Liver (tissue), 9 donors: Measurements from ENCODE around the gene BCAS1. TPM values are rescaled to one million over a fixed set of nuclear protein-coding genes. Genes with fewer than 3 reads are reported as not detected.

ENCODE experiments used
- DNase-seq: peaks from one replicate; pipeline ENCODE4 v3.0.0-alpha.2; 2017; ENCODE audit warnings: low spot score
- H3K27ac ChIP-seq, 2 donors: one replicate each; pipeline ENCODE4 v1.7.0; 2013; ENCODE audit warnings: inconsistent platforms in 2 of 2, low read length in 2 of 2, control low read depth in 1 of 2, low read depth in 1 of 2, mild to moderate bottlenecking in 1 of 2
- H3K27me3 ChIP-seq, 4 donors: one replicate each; pipeline versions ENCODE4 v1.6.1 to v1.7.0; 2013; ENCODE audit warnings: low read length in 3 of 4, inconsistent platforms in 1 of 4, mild to moderate bottlenecking in 1 of 4, moderate library complexity in 1 of 4; ENCODE audit not compliant: control insufficient read depth in 4 of 4, insufficient read depth in 4 of 4
- H3K36me3 ChIP-seq, 4 donors: one replicate each; pipeline versions ENCODE4 v1.6.1 to v1.7.0; 2013; ENCODE audit warnings: low read length in 3 of 4, mild to moderate bottlenecking in 3 of 4, low read depth in 1 of 4, moderate library complexity in 1 of 4; ENCODE audit not compliant: control insufficient read depth in 4 of 4, insufficient read depth in 3 of 4
- H3K4me1 ChIP-seq, 4 donors: one replicate each; pipeline versions ENCODE4 v1.6.1 to v1.7.0; 2013; ENCODE audit warnings: low read length in 3 of 4, mild to moderate bottlenecking in 3 of 4, moderate library complexity in 1 of 4; ENCODE audit not compliant: control insufficient read depth in 4 of 4, insufficient read depth in 4 of 4
- H3K4me3 ChIP-seq, 3 donors: one replicate each; pipeline versions ENCODE4 v1.6.1 to v1.7.0; 2013; ENCODE audit warnings: low read length in 3 of 3, control low read depth in 1 of 3, low read depth in 1 of 3, mild to moderate bottlenecking in 1 of 3
- H3K9ac ChIP-seq, 2 donors: one replicate each; pipeline ENCODE4 v1.7.0; 2013; ENCODE audit warnings: low read length in 2 of 2, mild to moderate bottlenecking in 2 of 2, moderate library complexity in 2 of 2, control low read depth in 1 of 2, low read depth in 1 of 2
- H3K9me3 ChIP-seq, 4 donors: one replicate each; pipeline versions ENCODE4 v1.6.1 to v1.7.0; 2013; ENCODE audit warnings: low read length in 3 of 4; ENCODE audit not compliant: control insufficient read depth in 4 of 4
- EGR1 ChIP-seq, 2 donors: IDR thresholded peaks; 2 replicates each; pipeline ENCODE4 v1.6.1; 2016 to 2018; ENCODE audit warnings: antibody characterized with exemption in 2 of 2, low read depth in 2 of 2
- FOXA1 ChIP-seq: IDR thresholded peaks from 2 replicates; pipeline ENCODE4 v1.6.1; 2016; ENCODE audit warnings: antibody characterized with exemption
- FOXA2 ChIP-seq: IDR thresholded peaks from 2 replicates; pipeline ENCODE4 v1.6.1; 2016; ENCODE audit warnings: antibody characterized with exemption
- HNF4A ChIP-seq, 2 donors: conservative IDR thresholded peaks; 2 replicates each; pipeline ENCODE4 v1.6.1; 2016; ENCODE audit warnings: antibody characterized with exemption in 2 of 2, mild to moderate bottlenecking in 2 of 2
- HNF4G ChIP-seq: IDR thresholded peaks from 2 replicates; pipeline ENCODE4 v1.6.1; 2016; ENCODE audit warnings: antibody characterized with exemption
- JUND ChIP-seq, 2 donors: IDR thresholded peaks; 2 replicates each; pipeline ENCODE4 v1.6.1; 2016; ENCODE audit warnings: antibody characterized with exemption in 2 of 2
- NR2F2 ChIP-seq: IDR thresholded peaks from 2 replicates; pipeline ENCODE4 v1.6.1; 2016; ENCODE audit warnings: antibody characterized with exemption
- RAD21 ChIP-seq, 2 donors: IDR thresholded peaks; 2 replicates each; pipeline ENCODE4 v1.6.1; 2016; ENCODE audit warnings: antibody characterized with exemption in 2 of 2, mild to moderate bottlenecking in 2 of 2
- RXRA ChIP-seq, 2 donors: IDR thresholded peaks; 2 replicates each; pipeline ENCODE4 v1.6.1; 2017 to 2018; ENCODE audit warnings: antibody characterized with exemption in 2 of 2, mild to moderate bottlenecking in 1 of 2
- SP1 ChIP-seq: IDR thresholded peaks from 2 replicates; pipeline ENCODE4 v1.6.1; 2018; ENCODE audit warnings: antibody characterized with exemption, mild to moderate bottlenecking
- TAF1 ChIP-seq: conservative IDR thresholded peaks from 2 replicates; pipeline ENCODE4 v1.6.1; 2016; ENCODE audit warnings: antibody characterized with exemption, mild to moderate bottlenecking
- YY1 ChIP-seq: IDR thresholded peaks from 2 replicates; pipeline ENCODE4 v1.6.1; 2016; ENCODE audit warnings: antibody characterized with exemption, mild to moderate bottlenecking
- WGBS: extraction: QIAGEN DNeasy Blood & Tissue Kit; methylation state at CpG from one replicate; pipeline ENCODE4 v1.1.7; 2013; 5-methylcytosine and 5-hydroxymethylcytosine counted together
- polyA plus RNA-seq, 2 donors: library from polyadenylated mRNA; stranded (reverse) in 1 of 2; unstranded in 1 of 2; fragments of 200-250 nt in 1 of 2; fragments of >200 nt in 1 of 2; fragmentation: Nextera tagmentation in 1 of 2; extraction: Ambion mirVana in 1 of 2; gene quantifications; one replicate each; pipeline versions ENCODE4 v1.2.1 to v1.2.3, GENCODE V29; 2013 to 2015
- total RNA-seq, 2 donors: library from RNA; depleted of rRNA; stranded (reverse); fragments of >200 nt; gene quantifications; one replicate each; pipeline ENCODE4 v1.2.3, GENCODE V29; 2014
- TF ChIP-seq, protein P1 (sequence below): IDR thresholded peaks from 2 replicates; pipeline ENCODE4 v1.6.1; 2016; ENCODE audit warnings: antibody characterized with exemption
- TF ChIP-seq, protein P2 (sequence below): IDR thresholded peaks from 2 replicates; pipeline ENCODE4 v1.6.1; 2016; ENCODE audit warnings: antibody characterized with exemption, mild to moderate bottlenecking
- TF ChIP-seq, protein P3 (sequence below): fragments of 150-350 bp; IDR thresholded peaks from 2 replicates; pipeline ENCODE4 v1.5.1; 2017; ENCODE audit warnings: improper control_type of control experiment, low read depth, low read length; ENCODE audit not compliant: missing input control
- TF ChIP-seq, protein P4 (sequence below): IDR thresholded peaks from 2 replicates; pipeline ENCODE4 v1.6.1; 2016; ENCODE audit warnings: antibody characterized with exemption
- donor health status: healthy.
- donor health status: healthy.
- donor health status: healthy.
- donor health status: healthy.
- donor health status: healthy.

Gene BCAS1
- total and polyA plus RNA-seq, 4 donors, result under 0.01 to 0.93 (median 0.04) TPM

DNA sequence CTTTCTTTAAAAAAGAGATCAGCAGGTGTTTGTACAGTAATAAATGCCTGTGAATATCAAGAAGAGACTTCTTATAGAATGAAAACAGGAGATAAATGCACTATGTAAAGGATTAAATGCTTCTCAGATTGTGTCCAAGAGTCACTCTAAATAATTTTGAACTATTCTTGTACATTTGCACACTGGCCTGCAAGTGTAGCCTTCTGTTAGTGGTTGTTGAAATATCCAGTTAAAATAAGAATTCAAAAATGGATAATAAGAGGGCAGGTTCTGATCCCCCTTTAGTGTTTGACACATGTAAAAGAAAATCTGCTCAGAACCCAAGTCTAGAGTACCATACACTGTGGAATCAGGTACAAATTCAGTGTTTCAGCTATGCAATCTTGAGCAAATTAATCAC lies 91.9 kb downstream of the BCAS1 start:
- no peak for TF ChIP-seq SP1
- no peak for DNase-seq
- Histone ChIP-seq H3K9ac (no peak overlapping the region), H3K4me1 (no peaks in the 10 kb centered on the region), H3K4me3 (no peak overlapping the region), H3K36me3 (no peaks in the 10 kb centered on the region), H3K27ac (no peak overlapping the region), H3K27me3 (no peaks in the 10 kb centered on the region), H3K9me3 (no peaks in the 10 kb centered on the region)

DNA sequence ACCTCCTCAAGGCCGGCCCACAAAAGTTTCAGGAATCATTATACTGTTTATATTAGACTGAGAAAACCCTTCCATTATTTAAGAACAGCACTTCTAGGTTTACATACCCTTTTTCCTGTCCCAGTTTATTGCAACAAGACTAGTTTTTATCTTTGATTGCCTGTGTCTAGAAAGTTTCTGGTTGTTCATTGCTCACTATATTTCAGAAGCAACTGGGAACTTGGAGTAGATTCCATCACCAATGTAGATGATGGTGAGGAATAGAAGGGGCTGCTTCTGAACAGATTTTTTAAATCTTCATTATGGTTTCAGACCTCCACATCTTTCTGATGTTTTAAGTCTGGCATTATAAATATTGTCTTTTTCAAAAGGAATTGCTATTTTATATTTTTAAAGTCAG lies 93.0 kb downstream of the BCAS1 start:
- DNase-seq, result no peak
- Histone ChIP-seq H3K27me3 (no peaks in the 10 kb centered on the region), H3K4me1 (no peaks in the 10 kb centered on the region), H3K9ac (no peak overlapping the region), H3K9me3 (no peaks in the 10 kb centered on the region), H3K4me3 (no peak overlapping the region), H3K36me3 (no peaks in the 10 kb centered on the region), H3K27ac (no peak overlapping the region)
- TF ChIP-seq EGR1 (IDR thresholded peaks at IDR 0.05; ENCODE audit: low read depth in 2 of 2), result no peak
- TF ChIP-seq FOXA2, result no peak
- TF ChIP-seq, protein P1, sequence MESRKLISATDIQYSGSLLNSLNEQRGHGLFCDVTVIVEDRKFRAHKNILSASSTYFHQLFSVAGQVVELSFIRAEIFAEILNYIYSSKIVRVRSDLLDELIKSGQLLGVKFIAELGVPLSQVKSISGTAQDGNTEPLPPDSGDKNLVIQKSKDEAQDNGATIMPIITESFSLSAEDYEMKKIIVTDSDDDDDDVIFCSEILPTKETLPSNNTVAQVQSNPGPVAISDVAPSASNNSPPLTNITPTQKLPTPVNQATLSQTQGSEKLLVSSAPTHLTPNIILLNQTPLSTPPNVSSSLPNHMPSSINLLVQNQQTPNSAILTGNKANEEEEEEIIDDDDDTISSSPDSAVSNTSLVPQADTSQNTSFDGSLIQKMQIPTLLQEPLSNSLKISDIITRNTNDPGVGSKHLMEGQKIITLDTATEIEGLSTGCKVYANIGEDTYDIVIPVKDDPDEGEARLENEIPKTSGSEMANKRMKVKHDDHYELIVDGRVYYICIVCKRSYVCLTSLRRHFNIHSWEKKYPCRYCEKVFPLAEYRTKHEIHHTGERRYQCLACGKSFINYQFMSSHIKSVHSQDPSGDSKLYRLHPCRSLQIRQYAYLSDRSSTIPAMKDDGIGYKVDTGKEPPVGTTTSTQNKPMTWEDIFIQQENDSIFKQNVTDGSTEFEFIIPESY, result no peak
- no peak for TF ChIP-seq JUND (IDR thresholded peaks at IDR 0.05)
- 95% methylated on average over 1 of the region's 1 CpG for WGBS

DNA sequence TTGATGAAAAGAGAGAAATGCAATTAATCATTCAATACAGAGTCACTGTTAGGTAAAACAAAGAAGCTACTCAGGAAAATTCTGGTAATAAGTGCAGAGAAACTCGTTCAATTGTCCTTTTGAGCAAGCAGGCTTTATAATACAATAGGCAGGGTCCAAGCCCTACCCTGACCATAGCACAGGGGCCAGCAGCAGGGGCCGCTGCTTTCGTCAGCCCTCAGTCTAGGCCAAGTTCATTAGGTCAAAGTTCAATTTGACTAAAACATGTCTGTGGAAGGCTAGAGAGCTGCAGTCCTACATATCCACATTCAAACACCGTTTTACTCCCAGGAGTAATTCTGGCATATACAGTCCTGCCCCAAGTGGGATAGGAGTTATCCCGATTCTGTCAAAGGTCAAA lies 94.6 kb downstream of the BCAS1 start:
- Histone ChIP-seq H3K9me3 (no peaks in the 10 kb centered on the region), H3K36me3 (no peaks in the 10 kb centered on the region), H3K27me3 (no peaks in the 10 kb centered on the region), H3K4me1 (no peaks in the 10 kb centered on the region), H3K4me3 (no peak overlapping the region), H3K27ac (no peak overlapping the region), H3K9ac (no peak overlapping the region)
- peak; percentile 62 to 72 for TF ChIP-seq HNF4A (conservative IDR thresholded peaks at IDR 0.05)
- no peak for TF ChIP-seq TAF1
- peak; percentile 48 to 65 for TF ChIP-seq RXRA (IDR thresholded peaks at IDR 0.05)
- TF ChIP-seq NR2F2, result peak; percentile 62
- no peak for TF ChIP-seq JUND (IDR thresholded peaks at IDR 0.05)
- peak; percentile 8 for TF ChIP-seq YY1
- peak; percentile 39 for TF ChIP-seq SP1
- peak; percentile 59 for TF ChIP-seq HNF4G
- 51% methylated on average over 5 of the region's 5 CpGs for WGBS
- no peak for DNase-seq

DNA sequence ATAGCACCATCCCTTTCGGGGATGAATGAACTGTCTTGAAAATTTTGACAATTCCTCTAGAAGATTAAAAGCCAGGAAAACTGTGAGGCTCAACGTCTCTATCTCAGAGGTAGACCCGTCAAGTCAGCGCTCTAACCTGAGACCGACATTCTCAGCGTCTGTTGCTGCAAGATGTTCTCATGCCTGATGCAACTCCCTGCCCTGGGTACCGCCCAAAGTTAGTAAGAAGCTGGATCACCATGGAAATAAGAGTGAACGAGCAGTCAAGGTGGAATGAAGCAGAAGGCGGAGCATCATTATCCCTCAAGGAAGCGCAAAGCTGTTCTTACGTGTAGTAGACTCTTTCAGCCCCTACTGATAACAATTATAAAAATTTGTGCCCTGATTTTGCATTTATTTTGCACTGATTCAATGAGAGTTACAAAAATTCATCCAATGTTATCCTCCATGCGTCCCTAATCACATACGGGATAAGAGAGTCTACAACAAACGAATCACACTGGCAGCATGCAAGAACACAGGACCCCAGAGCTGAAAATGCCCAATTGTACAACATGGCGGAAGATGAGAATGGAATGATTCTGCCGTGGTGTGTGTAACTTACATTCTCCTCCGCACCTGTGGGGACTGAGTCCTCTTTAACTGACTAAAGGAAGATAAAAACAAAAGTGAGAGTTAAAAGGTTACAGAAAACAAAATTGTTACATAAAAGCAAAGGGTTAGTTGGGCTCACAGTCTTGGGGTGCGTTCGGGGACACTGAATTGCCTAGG lies 95.4 kb downstream of the BCAS1 start:
- H3K9me3 ChIP-seq, result no peaks in the 10 kb centered on the region
- DNase-seq, result no peak

More for the DNA sequence above, 95.4 kb downstream of the BCAS1 start:
- Histone ChIP-seq H3K27ac (no peak overlapping the region), H3K4me1 (no peaks in the 10 kb centered on the region), H3K27me3 (no peaks in the 10 kb centered on the region), H3K36me3 (no peaks in the 10 kb centered on the region), H3K4me3 (no peak overlapping the region), H3K9ac (no peak overlapping the region)
- WGBS, result 92% methylated on average over 19 of the region's 19 CpGs
- TF ChIP-seq RXRA (IDR thresholded peaks at IDR 0.05) (no peak), SP1 (no peak), YY1 (no peak), FOXA1 (no peak), RAD21 (IDR thresholded peaks at IDR 0.05) (no peak)
- TF ChIP-seq, protein P2, sequence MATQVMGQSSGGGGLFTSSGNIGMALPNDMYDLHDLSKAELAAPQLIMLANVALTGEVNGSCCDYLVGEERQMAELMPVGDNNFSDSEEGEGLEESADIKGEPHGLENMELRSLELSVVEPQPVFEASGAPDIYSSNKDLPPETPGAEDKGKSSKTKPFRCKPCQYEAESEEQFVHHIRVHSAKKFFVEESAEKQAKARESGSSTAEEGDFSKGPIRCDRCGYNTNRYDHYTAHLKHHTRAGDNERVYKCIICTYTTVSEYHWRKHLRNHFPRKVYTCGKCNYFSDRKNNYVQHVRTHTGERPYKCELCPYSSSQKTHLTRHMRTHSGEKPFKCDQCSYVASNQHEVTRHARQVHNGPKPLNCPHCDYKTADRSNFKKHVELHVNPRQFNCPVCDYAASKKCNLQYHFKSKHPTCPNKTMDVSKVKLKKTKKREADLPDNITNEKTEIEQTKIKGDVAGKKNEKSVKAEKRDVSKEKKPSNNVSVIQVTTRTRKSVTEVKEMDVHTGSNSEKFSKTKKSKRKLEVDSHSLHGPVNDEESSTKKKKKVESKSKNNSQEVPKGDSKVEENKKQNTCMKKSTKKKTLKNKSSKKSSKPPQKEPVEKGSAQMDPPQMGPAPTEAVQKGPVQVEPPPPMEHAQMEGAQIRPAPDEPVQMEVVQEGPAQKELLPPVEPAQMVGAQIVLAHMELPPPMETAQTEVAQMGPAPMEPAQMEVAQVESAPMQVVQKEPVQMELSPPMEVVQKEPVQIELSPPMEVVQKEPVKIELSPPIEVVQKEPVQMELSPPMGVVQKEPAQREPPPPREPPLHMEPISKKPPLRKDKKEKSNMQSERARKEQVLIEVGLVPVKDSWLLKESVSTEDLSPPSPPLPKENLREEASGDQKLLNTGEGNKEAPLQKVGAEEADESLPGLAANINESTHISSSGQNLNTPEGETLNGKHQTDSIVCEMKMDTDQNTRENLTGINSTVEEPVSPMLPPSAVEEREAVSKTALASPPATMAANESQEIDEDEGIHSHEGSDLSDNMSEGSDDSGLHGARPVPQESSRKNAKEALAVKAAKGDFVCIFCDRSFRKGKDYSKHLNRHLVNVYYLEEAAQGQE, result no peak
- TF ChIP-seq, protein P3, sequence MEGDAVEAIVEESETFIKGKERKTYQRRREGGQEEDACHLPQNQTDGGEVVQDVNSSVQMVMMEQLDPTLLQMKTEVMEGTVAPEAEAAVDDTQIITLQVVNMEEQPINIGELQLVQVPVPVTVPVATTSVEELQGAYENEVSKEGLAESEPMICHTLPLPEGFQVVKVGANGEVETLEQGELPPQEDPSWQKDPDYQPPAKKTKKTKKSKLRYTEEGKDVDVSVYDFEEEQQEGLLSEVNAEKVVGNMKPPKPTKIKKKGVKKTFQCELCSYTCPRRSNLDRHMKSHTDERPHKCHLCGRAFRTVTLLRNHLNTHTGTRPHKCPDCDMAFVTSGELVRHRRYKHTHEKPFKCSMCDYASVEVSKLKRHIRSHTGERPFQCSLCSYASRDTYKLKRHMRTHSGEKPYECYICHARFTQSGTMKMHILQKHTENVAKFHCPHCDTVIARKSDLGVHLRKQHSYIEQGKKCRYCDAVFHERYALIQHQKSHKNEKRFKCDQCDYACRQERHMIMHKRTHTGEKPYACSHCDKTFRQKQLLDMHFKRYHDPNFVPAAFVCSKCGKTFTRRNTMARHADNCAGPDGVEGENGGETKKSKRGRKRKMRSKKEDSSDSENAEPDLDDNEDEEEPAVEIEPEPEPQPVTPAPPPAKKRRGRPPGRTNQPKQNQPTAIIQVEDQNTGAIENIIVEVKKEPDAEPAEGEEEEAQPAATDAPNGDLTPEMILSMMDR, result no peak
- TF ChIP-seq, protein P4, sequence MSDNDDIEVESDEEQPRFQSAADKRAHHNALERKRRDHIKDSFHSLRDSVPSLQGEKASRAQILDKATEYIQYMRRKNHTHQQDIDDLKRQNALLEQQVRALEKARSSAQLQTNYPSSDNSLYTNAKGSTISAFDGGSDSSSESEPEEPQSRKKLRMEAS, result no peak
